Measurements from ENCODE around the gene TP53RK.

DNA sequence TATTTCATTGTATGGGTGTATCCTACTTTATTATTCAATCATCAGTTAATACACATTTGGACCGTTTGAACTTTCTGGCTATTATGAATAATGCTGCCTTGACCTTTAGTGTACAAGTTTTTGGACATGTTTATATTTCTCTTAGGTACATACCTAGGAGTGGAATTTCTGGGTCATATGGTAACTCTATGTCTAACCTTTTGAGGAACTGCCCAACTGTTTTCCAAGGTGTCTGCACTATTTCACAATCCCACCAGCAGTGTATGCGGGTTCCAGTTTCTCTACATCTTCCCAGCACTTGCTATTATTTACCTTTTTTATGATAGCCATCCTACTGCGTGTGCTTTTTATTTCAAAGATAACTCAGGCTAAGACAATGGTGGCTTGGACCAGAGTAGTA lies 23.6 kb downstream of the TP53RK start:
- TF ChIP-seq, protein P1, sequence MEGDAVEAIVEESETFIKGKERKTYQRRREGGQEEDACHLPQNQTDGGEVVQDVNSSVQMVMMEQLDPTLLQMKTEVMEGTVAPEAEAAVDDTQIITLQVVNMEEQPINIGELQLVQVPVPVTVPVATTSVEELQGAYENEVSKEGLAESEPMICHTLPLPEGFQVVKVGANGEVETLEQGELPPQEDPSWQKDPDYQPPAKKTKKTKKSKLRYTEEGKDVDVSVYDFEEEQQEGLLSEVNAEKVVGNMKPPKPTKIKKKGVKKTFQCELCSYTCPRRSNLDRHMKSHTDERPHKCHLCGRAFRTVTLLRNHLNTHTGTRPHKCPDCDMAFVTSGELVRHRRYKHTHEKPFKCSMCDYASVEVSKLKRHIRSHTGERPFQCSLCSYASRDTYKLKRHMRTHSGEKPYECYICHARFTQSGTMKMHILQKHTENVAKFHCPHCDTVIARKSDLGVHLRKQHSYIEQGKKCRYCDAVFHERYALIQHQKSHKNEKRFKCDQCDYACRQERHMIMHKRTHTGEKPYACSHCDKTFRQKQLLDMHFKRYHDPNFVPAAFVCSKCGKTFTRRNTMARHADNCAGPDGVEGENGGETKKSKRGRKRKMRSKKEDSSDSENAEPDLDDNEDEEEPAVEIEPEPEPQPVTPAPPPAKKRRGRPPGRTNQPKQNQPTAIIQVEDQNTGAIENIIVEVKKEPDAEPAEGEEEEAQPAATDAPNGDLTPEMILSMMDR (IDR thresholded peaks at IDR 0.05) = no peak
- TF ChIP-seq POLR2A (IDR thresholded peaks at IDR 0.05) = no peak

Measured in testis (tissue), 2 donors.